Measurements from ENCODE around the gene CHMP3. TPM values are rescaled to one million over a fixed set of nuclear protein-coding genes. Genes with fewer than 3 reads are reported as not detected.

CHMP3 gene
- total and polyA plus RNA-seq, 2 of the 13 experiments (the other 11 are each of a cell fraction or from before 2014, with no cell fraction given) = 64.1 to 114 TPM

DNA sequence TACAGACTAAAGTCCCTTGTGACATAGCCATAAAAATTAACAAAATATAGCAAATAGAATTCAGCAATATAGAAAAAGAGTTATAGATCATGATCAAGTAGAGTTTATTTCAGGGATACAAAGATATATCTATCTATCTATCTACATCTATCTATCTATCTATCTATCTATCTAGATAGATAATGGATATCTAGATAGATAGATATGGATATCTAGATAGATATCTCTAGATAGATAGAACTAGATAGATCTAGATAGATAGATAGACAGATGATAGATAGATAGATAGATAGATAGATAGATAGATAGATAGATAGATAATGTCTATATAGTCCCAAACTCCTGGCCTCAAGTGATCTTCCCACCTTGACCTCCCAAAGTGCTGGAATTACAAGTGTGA is 17.3 kb upstream of the CHMP3 start:
- intact Hi-C loops (cut with micrococcal nuclease; ENCODE audit: unreplicated experiment) (loop anchor here (5.0 kb wide), 1 partner anchor 37 kb away; no protein-coding TSS in a partner anchor), in situ Hi-C loops (cut with HindIII; ENCODE audit: extremely low pct_ligation_motif_present, low pct_unique_long_range_greater_than_20kb) (no loop called here)
- BruUV-seq (replicated peaks) = no TSS peak
- H3K4me2 ChIP-seq (ENCODE audit: low read depth, low read length) = no peak overlapping the region
- H3K36me3 ChIP-seq (replicated peaks in 1 of 2; ENCODE audit: control insufficient read depth in 1 of 2, insufficient read depth in 2 of 2, low read length in 2 of 2) = no peaks in the 10 kb centered on the region
- H4K20me1 ChIP-seq (ENCODE audit: insufficient read depth, low read length) = no peaks in the 10 kb centered on the region
- H3K4me1 ChIP-seq (ENCODE audit: insufficient read depth, low read length) = no peaks in the 10 kb centered on the region
- no peak overlapping the region for H3K9ac ChIP-seq (ENCODE audit: insufficient read depth, low read depth, low read length)
- no peak overlapping the region for H3K27ac ChIP-seq (ENCODE audit: extremely low read length, insufficient read depth, low read length)
- H3K4me3 ChIP-seq (replicated peaks in 1 of 3; ENCODE audit: insufficient read depth in 1 of 3, low read depth in 2 of 3, low read length in 3 of 3) = no peak overlapping the region
- no peaks in the 10 kb centered on the region for H3K27me3 ChIP-seq (ENCODE audit: control insufficient read depth in 1 of 2, insufficient read depth in 2 of 2, low read length in 2 of 2)
- H2AFZ ChIP-seq (ENCODE audit: low read length) = no peak overlapping the region
- ATAC-seq = no peak
- FAIRE-seq = no peak
- H3K79me2 ChIP-seq (ENCODE audit: insufficient read depth, low read length) = no peaks in the 10 kb centered on the region
- POLR2A ChIA-PET = no interaction called here
- CTCF ChIA-PET (ENCODE audit: low intra/inter-chr PET ratio, low total read pairs) = no interaction called here
- no peak for DNase-seq (ENCODE audit: low spot score)
- H3K9me3 ChIP-seq (ENCODE audit: low read length) = no peaks in the 10 kb centered on the region
- TF ChIP-seq ZNF589 (CRISPR knock-in tag; conservative IDR thresholded peaks at IDR 0.05) = no peak
- TF ChIP-seq ZNF619 (CRISPR knock-in tag; IDR thresholded peaks at IDR 0.05) = no peak
- no peak for TF ChIP-seq SYNCRIP (IDR thresholded peaks at IDR 0.05; ENCODE audit: insufficient read depth, low read depth, low read length)
- TF ChIP-seq HDAC6 (IDR thresholded peaks at IDR 0.05; ENCODE audit: low read depth, low read length) = no peak
- no peak for TF ChIP-seq KMT2A (CRISPR knock-in tag; IDR thresholded peaks at IDR 0.05)
- TF ChIP-seq, protein P1, sequence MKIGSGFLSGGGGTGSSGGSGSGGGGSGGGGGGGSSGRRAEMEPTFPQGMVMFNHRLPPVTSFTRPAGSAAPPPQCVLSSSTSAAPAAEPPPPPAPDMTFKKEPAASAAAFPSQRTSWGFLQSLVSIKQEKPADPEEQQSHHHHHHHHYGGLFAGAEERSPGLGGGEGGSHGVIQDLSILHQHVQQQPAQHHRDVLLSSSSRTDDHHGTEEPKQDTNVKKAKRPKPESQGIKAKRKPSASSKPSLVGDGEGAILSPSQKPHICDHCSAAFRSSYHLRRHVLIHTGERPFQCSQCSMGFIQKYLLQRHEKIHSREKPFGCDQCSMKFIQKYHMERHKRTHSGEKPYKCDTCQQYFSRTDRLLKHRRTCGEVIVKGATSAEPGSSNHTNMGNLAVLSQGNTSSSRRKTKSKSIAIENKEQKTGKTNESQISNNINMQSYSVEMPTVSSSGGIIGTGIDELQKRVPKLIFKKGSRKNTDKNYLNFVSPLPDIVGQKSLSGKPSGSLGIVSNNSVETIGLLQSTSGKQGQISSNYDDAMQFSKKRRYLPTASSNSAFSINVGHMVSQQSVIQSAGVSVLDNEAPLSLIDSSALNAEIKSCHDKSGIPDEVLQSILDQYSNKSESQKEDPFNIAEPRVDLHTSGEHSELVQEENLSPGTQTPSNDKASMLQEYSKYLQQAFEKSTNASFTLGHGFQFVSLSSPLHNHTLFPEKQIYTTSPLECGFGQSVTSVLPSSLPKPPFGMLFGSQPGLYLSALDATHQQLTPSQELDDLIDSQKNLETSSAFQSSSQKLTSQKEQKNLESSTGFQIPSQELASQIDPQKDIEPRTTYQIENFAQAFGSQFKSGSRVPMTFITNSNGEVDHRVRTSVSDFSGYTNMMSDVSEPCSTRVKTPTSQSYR (CRISPR knock-in tag; IDR thresholded peaks at IDR 0.05; ENCODE audit: borderline replicate concordance) = no peak
- TF ChIP-seq, protein P2, sequence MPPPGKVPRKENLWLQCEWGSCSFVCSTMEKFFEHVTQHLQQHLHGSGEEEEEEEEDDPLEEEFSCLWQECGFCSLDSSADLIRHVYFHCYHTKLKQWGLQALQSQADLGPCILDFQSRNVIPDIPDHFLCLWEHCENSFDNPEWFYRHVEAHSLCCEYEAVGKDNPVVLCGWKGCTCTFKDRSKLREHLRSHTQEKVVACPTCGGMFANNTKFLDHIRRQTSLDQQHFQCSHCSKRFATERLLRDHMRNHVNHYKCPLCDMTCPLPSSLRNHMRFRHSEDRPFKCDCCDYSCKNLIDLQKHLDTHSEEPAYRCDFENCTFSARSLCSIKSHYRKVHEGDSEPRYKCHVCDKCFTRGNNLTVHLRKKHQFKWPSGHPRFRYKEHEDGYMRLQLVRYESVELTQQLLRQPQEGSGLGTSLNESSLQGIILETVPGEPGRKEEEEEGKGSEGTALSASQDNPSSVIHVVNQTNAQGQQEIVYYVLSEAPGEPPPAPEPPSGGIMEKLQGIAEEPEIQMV (CRISPR knock-in tag; IDR thresholded peaks at IDR 0.05; ENCODE audit: low read depth) = no peak
- TF ChIP-seq ARNTL (CRISPR knock-in tag; IDR thresholded peaks at IDR 0.05) = no peak
- TF ChIP-seq PHF21A (CRISPR knock-in tag; IDR thresholded peaks at IDR 0.05) = no peak
- TF ChIP-seq, protein P3, sequence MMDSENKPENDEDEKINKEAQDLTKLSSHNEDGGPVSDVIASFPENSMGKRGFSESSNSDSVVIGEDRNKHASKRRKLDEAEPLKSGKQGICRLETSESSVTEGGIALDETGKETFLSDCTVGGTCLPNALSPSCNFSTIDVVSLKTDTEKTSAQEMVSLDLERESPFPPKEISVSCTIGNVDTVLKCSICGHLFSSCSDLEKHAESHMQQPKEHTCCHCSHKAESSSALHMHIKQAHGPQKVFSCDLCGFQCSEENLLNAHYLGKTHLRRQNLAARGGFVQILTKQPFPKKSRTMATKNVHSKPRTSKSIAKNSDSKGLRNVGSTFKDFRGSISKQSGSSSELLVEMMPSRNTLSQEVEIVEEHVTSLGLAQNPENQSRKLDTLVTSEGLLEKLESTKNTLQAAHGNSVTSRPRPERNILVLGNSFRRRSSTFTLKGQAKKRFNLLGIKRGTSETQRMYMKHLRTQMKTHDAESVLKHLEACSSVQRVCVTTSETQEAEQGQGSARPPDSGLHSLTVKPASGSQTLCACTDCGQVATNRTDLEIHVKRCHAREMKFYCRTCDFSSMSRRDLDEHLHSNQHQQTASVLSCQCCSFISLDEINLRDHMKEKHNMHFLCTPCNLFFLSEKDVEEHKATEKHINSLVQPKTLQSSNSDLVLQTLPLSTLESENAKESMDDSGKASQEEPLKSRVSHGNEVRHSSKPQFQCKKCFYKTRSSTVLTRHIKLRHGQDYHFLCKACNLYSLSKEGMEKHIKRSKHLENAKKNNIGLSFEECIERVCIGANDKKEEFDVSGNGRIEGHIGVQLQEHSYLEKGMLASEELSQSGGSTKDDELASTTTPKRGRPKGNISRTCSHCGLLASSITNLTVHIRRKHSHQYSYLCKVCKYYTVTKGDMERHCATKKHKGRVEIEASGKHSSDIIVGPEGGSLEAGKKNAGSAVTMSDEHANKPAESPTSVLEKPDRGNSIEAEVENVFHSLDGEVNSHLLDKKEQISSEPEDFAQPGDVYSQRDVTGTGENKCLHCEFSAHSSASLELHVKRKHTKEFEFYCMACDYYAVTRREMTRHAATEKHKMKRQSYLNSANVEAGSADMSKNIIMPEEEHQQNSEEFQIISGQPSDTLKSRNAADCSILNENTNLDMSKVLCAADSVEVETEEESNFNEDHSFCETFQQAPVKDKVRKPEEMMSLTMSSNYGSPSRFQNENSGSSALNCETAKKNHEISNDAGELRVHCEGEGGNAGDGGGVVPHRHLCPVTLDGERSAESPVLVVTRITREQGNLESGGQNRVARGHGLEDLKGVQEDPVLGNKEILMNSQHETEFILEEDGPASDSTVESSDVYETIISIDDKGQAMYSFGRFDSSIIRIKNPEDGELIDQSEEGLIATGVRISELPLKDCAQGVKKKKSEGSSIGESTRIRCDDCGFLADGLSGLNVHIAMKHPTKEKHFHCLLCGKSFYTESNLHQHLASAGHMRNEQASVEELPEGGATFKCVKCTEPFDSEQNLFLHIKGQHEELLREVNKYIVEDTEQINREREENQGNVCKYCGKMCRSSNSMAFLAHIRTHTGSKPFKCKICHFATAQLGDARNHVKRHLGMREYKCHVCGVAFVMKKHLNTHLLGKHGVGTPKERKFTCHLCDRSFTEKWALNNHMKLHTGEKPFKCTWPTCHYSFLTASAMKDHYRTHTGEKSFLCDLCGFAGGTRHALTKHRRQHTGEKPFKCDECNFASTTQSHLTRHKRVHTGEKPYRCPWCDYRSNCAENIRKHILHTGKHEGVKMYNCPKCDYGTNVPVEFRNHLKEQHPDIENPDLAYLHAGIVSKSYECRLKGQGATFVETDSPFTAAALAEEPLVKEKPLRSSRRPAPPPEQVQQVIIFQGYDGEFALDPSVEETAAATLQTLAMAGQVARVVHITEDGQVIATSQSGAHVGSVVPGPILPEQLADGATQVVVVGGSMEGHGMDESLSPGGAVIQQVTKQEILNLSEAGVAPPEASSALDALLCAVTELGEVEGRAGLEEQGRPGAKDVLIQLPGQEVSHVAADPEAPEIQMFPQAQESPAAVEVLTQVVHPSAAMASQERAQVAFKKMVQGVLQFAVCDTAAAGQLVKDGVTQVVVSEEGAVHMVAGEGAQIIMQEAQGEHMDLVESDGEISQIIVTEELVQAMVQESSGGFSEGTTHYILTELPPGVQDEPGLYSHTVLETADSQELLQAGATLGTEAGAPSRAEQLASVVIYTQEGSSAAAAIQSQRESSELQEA (CRISPR knock-in tag; IDR thresholded peaks at IDR 0.05; ENCODE audit: not compliant biosample characterization) = no peak
- TF ChIP-seq ZNF615 (CRISPR knock-in tag; IDR thresholded peaks at IDR 0.05; ENCODE audit: borderline replicate concordance) = no peak

Measured in HepG2 (cell line).